PFSK-1 (cell line): ENCODE measurements around the gene LRCH4.

Experiments used
- POLR2AphosphoS5 ChIP-seq: IDR thresholded peaks from 2 replicates; pipeline ENCODE4 v1.6.1; 2012; ENCODE audit warnings: low read depth, mild to moderate bottlenecking, control low read depth, low read length, moderate library complexity
- TF ChIP-seq, protein P1 (sequence below), 2 experiments: IDR thresholded peaks; 2 replicates each; pipeline versions ENCODE4 v1.6.1 to v1.8.0; 2011 to 2012; ENCODE audit warnings: low read depth in 2 of 2, low read length in 2 of 2, control low read depth in 1 of 2, inconsistent platforms in 1 of 2, mild to moderate bottlenecking in 1 of 2, moderate library complexity in 1 of 2; ENCODE audit not compliant: insufficient read depth in 1 of 2

- no peak for TF ChIP-seq POLR2AphosphoS5
- TF ChIP-seq, protein P1, sequence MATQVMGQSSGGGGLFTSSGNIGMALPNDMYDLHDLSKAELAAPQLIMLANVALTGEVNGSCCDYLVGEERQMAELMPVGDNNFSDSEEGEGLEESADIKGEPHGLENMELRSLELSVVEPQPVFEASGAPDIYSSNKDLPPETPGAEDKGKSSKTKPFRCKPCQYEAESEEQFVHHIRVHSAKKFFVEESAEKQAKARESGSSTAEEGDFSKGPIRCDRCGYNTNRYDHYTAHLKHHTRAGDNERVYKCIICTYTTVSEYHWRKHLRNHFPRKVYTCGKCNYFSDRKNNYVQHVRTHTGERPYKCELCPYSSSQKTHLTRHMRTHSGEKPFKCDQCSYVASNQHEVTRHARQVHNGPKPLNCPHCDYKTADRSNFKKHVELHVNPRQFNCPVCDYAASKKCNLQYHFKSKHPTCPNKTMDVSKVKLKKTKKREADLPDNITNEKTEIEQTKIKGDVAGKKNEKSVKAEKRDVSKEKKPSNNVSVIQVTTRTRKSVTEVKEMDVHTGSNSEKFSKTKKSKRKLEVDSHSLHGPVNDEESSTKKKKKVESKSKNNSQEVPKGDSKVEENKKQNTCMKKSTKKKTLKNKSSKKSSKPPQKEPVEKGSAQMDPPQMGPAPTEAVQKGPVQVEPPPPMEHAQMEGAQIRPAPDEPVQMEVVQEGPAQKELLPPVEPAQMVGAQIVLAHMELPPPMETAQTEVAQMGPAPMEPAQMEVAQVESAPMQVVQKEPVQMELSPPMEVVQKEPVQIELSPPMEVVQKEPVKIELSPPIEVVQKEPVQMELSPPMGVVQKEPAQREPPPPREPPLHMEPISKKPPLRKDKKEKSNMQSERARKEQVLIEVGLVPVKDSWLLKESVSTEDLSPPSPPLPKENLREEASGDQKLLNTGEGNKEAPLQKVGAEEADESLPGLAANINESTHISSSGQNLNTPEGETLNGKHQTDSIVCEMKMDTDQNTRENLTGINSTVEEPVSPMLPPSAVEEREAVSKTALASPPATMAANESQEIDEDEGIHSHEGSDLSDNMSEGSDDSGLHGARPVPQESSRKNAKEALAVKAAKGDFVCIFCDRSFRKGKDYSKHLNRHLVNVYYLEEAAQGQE (IDR thresholded peaks at IDR 0.05; ENCODE audit: insufficient read depth in 1 of 2, low read depth in 2 of 2, low read length in 2 of 2) = no peak
Observed at GRCh38 chr7:100621554-100621953, 35.6 kb upstream of the LRCH4 start.
